Naive thymus-derived CD4-positive, alpha-beta T cell (primary cell): ENCODE results near the gene BCLAF1. TPM values are rescaled to one million over a fixed set of nuclear protein-coding genes. Genes with fewer than 3 reads are reported as not detected.

Experiments used
- ATAC-seq: fragments of 150-1000 bp; cut with Tn5 transposase; 2 replicates; pipeline ENCODE4 v1.10.0; 2021; ENCODE audit warnings: mild to moderate bottlenecking, moderate library complexity
- CTCF ChIA-PET: fragments of 350-600 bp; sonication (Branson Sonifier 250); formaldehyde crosslinking; loops from one replicate; lab custom pipeline; 2021; ENCODE audit warnings: antibody characterized with exemption; lab: Charles Lee
- POLR2A ChIA-PET: fragments of 350-600 bp; sonication (Branson Sonifier 250); formaldehyde crosslinking; loops from one replicate; lab custom pipeline; 2021; ENCODE audit warnings: antibody characterized with exemption, inconsistent platforms; lab: Charles Lee
- DNase-seq, 9 donors: peaks; one replicate each; pipeline versions ENCODE4 v3.0.0 to v3.0.0-alpha.2; 2020 to 2022; ENCODE audit warnings: mixed read lengths in 1 of 9
- H3K27ac ChIP-seq: one replicate; pipeline ENCODE4 v1.7.0; 2013; ENCODE audit warnings: mild to moderate bottlenecking, low read depth, low read length, moderate library complexity
- H3K27me3 ChIP-seq, 2 donors: one replicate each; pipeline ENCODE4 v1.7.0; 2013; ENCODE audit warnings: low read length in 2 of 2, mild to moderate bottlenecking in 2 of 2, moderate library complexity in 2 of 2; ENCODE audit not compliant: control insufficient read depth in 2 of 2, insufficient read depth in 2 of 2
- H3K36me3 ChIP-seq, 3 experiments: 1 replicate in 2 of 3; 2 replicates in 1 of 3; pipeline ENCODE4 v1.7.0; 2013; ENCODE audit warnings: low read length in 3 of 3, mild to moderate bottlenecking in 3 of 3, moderate library complexity in 1 of 3; ENCODE audit not compliant: insufficient read depth in 3 of 3, control insufficient read depth in 2 of 3
- H3K4me1 ChIP-seq, 2 donors: one replicate each; pipeline ENCODE4 v1.7.0; 2013; ENCODE audit warnings: low read length in 2 of 2, mild to moderate bottlenecking in 2 of 2, moderate library complexity in 1 of 2; ENCODE audit not compliant: control insufficient read depth in 2 of 2, insufficient read depth in 2 of 2
- H3K4me3 ChIP-seq: 2 replicates; pipeline ENCODE4 v1.7.0; 2013; ENCODE audit warnings: mild to moderate bottlenecking, low read length
- H3K9me3 ChIP-seq, 3 experiments: 1 replicate in 2 of 3; 2 replicates in 1 of 3; pipeline ENCODE4 v1.7.0; 2013; ENCODE audit warnings: low read length in 3 of 3; ENCODE audit not compliant: control insufficient read depth in 2 of 3
- H3K27ac Mint-ChIP-seq, 9 donors: one replicate each; pipeline ENCODE4 v1.8.0; 2020 to 2022; ENCODE audit warnings: mixed read lengths in 9 of 9, mild to moderate bottlenecking in 8 of 9, moderate library complexity in 5 of 9, inconsistent platforms in 2 of 9
- H3K27me3 Mint-ChIP-seq, 5 donors: one replicate each; pipeline ENCODE4 v1.8.0; 2021 to 2022; ENCODE audit warnings: mixed read lengths in 5 of 5, mild to moderate bottlenecking in 1 of 5
- H3K36me3 Mint-ChIP-seq, 5 donors: one replicate each; pipeline ENCODE4 v1.8.0; 2020 to 2022; ENCODE audit warnings: mixed read lengths in 5 of 5, mild to moderate bottlenecking in 3 of 5, inconsistent platforms in 1 of 5
- H3K4me1 Mint-ChIP-seq, 7 donors: one replicate each; pipeline ENCODE4 v1.8.0; 2020 to 2022; ENCODE audit warnings: mixed read lengths in 7 of 7, mild to moderate bottlenecking in 3 of 7, inconsistent platforms in 1 of 7
- H3K4me3 Mint-ChIP-seq, 10 donors: one replicate each; pipeline ENCODE4 v1.8.0; 2020 to 2022; ENCODE audit warnings: mild to moderate bottlenecking in 10 of 10, mixed read lengths in 10 of 10, moderate library complexity in 6 of 10, inconsistent platforms in 2 of 10
- H3K9me3 Mint-ChIP-seq, 11 donors: one replicate each; pipeline ENCODE4 v1.8.0; 2020 to 2022; ENCODE audit warnings: mixed read lengths in 11 of 11, mild to moderate bottlenecking in 4 of 11, inconsistent platforms in 1 of 11, moderate library complexity in 1 of 11
- intact Hi-C, 2 donors: fragments of 100-400 bp; cut with micrococcal nuclease; formaldehyde crosslinking; loops; one replicate each; pipeline ENCODE4 v1.15.1; 2023
- polyA plus RNA-seq, 2 donors: library from polyadenylated mRNA; unstranded; fragments of 300-500 nt; fragmentation: Illumina TruSeq; gene quantifications; one replicate each; pipeline ENCODE4 v1.2.3, GENCODE V29; 2021
- total RNA-seq, 6 experiments: library from RNA in 5 of 6; stranded (reverse) in 5 of 6; gene quantifications; 1 replicate in 5 of 6; 2 replicates in 1 of 6; pipeline ENCODE4 v1.2.3 and lab custom pipeline; 2021 to 2026

BCLAF1 gene
- total RNA-seq (100 to 1,000 TPM; 202 to 439 (median 262) TPM), polyA plus RNA-seq (100 to 1,000 TPM; 127 to 153 TPM), total RNA-seq (lab: John Stamatoyannopoulos, UW) (795 reads per million, percentile 99 among the genes with 10 or more reads in this experiment)

- peaks cover 19 to 74% (median 58%) of the 10 kb centered on the region in 7 donors for H3K4me1 Mint-ChIP-seq
- ChIA-PET POLR2A (interaction anchor here (0.6 to 7.1 kb wide), 50 partner anchors 8 to 1594 kb away, joined by 3 to 154 read pairs (median 5); partner anchors contain the start of genes AHI1, HBS1L, MAP3K5 and MTFR2), CTCF (interaction anchor here (0.9 to 4.0 kb wide), 4 partner anchors 27 to 502 kb away, joined by 3 to 19 read pairs (median 4); partner anchors contain the start of genes MAP3K5 and MTFR2)
- intact Hi-C loops, result loop anchor here (1.0 to 10.0 kb wide), 18 partner anchors 15 to 1577 kb away; partner anchors contain the start of genes MAP3K5 (in 2 of the 2), MTFR2 (in 2 of the 2), PEX7 (in 2 of the 2) and AHI1 (in 1 of the 2)
- peaks cover 0 to 14% (median 0%) of the 10 kb centered on the region in 11 donors for H3K9me3 Mint-ChIP-seq
- peaks cover 0 to 18% (median 13%) of the 10 kb centered on the region in 5 donors for H3K36me3 Mint-ChIP-seq
- H3K27me3 ChIP-seq, result no peaks in the 10 kb centered on the region
- peaks cover 0 to 3% (median 0%) of the 10 kb centered on the region in 3 experiments for H3K36me3 ChIP-seq
- peaks cover 0 to 2% (median 0%) of the 10 kb centered on the region in 5 donors for H3K27me3 Mint-ChIP-seq
- H3K27ac ChIP-seq, result peak within 1 kb of the TSS; percentile 99
- H3K27ac Mint-ChIP-seq, result peak within 1 kb of the TSS; percentile 99 to 100 (median 100)
- no peaks in the 10 kb centered on the region for H3K9me3 ChIP-seq
- peak within 1 kb of the TSS; percentile 93 for H3K4me3 ChIP-seq
- ATAC-seq (peak; percentile 84), DNase-seq (peak; percentile 98 to 100 (median 100))
- peak within 1 kb of the TSS; percentile 94 to 100 (median 98) for H3K4me3 Mint-ChIP-seq
- peaks cover 35 to 36% of the 10 kb centered on the region in 2 donors for H3K4me1 ChIP-seq
These were observed at the start of gene BCLAF1 for GRCh38 chr6:136289579-136290409. BCLAF1 (minus strand) TSS chr6:136289846; CDS start chr6:136279866, 9,980 bp downstream.

- H3K4me1 Mint-ChIP-seq, result no peaks in the 10 kb centered on the region
- CTCF ChIA-PET, result no interaction called here
These were observed 48.8 kb upstream of the BCLAF1 start for GRCh38 chr6:136338486-136338885.

GRCh38 chr6:136337606-136338005, 48.0 kb upstream of the BCLAF1 start:
- H3K9me3 Mint-ChIP-seq, result no peaks in the 10 kb centered on the region
- CTCF ChIA-PET, result no interaction called here
- POLR2A ChIA-PET, result no interaction called here

More at GRCh38 chr6:136338486-136338885, 48.8 kb upstream of the BCLAF1 start:
- no peaks in the 10 kb centered on the region for H3K9me3 ChIP-seq
- Mint-ChIP-seq H3K9me3 (no peaks in the 10 kb centered on the region), H3K27me3 (peaks cover 0 to 11% (median 0%) of the 10 kb centered on the region in 5 donors), H3K36me3 (no peaks in the 10 kb centered on the region), H3K4me3 (no peak overlapping the region), H3K27ac (no peak overlapping the region)
- no peak overlapping the region for H3K27ac ChIP-seq
- intact Hi-C loops, result no loop called here
- no peaks in the 10 kb centered on the region for H3K4me1 ChIP-seq
- ATAC-seq (no peak), DNase-seq (no peak)
- no peaks in the 10 kb centered on the region for H3K36me3 ChIP-seq
- POLR2A ChIA-PET, result no interaction called here
- H3K27me3 ChIP-seq, result no peaks in the 10 kb centered on the region
- H3K4me3 ChIP-seq, result no peak overlapping the region

GRCh38 chr6:136337121-136337520, 47.5 kb upstream of the BCLAF1 start:
- H3K27me3 ChIP-seq, result no peaks in the 10 kb centered on the region
- Mint-ChIP-seq H3K27ac (no peak overlapping the region), H3K4me1 (no peaks in the 10 kb centered on the region), H3K36me3 (no peaks in the 10 kb centered on the region), H3K27me3 (peaks cover 0 to 8% (median 0%) of the 10 kb centered on the region in 5 donors), H3K9me3 (no peaks in the 10 kb centered on the region), H3K4me3 (no peak overlapping the region)
- H3K36me3 ChIP-seq, result no peaks in the 10 kb centered on the region
- ATAC-seq (no peak), DNase-seq (no peak)
- no peaks in the 10 kb centered on the region for H3K4me1 ChIP-seq
- H3K9me3 ChIP-seq, result no peaks in the 10 kb centered on the region
- no peak overlapping the region for H3K4me3 ChIP-seq
- no peak overlapping the region for H3K27ac ChIP-seq
- ChIA-PET POLR2A (no interaction called here), CTCF (no interaction called here)
- intact Hi-C loops, result no loop called here

More at GRCh38 chr6:136337606-136338005, 48.0 kb upstream of the BCLAF1 start:
- Mint-ChIP-seq H3K36me3 (no peaks in the 10 kb centered on the region), H3K4me1 (no peaks in the 10 kb centered on the region), H3K27ac (no peak overlapping the region), H3K27me3 (peaks cover 0 to 11% (median 0%) of the 10 kb centered on the region in 5 donors), H3K4me3 (no peak overlapping the region)
- Histone ChIP-seq H3K36me3 (no peaks in the 10 kb centered on the region), H3K4me1 (no peaks in the 10 kb centered on the region), H3K27ac (no peak overlapping the region), H3K9me3 (no peaks in the 10 kb centered on the region), H3K4me3 (no peak overlapping the region), H3K27me3 (no peaks in the 10 kb centered on the region)
- DNase-seq, result no peak
- intact Hi-C loops, result no loop called here
- ATAC-seq, result no peak

GRCh38 chr6:136335736-136336363, 46.2 kb upstream of the BCLAF1 start:
- H3K4me3 ChIP-seq, result no peak overlapping the region
- Mint-ChIP-seq H3K9me3 (no peaks in the 10 kb centered on the region), H3K27ac (no peak overlapping the region), H3K4me1 (no peaks in the 10 kb centered on the region), H3K36me3 (no peaks in the 10 kb centered on the region), H3K27me3 (peaks cover 0 to 3% (median 0%) of the 10 kb centered on the region in 5 donors), H3K4me3 (no peak overlapping the region)
- ATAC-seq, result no peak
- no peaks in the 10 kb centered on the region for H3K9me3 ChIP-seq
- no peaks in the 10 kb centered on the region for H3K4me1 ChIP-seq
- intact Hi-C loops, result no loop called here
- no peaks in the 10 kb centered on the region for H3K36me3 ChIP-seq
- ChIA-PET POLR2A (no interaction called here), CTCF (no interaction called here)
- H3K27me3 ChIP-seq, result no peaks in the 10 kb centered on the region
- H3K27ac ChIP-seq, result no peak overlapping the region
- no peak for DNase-seq

- CTCF ChIA-PET, result interaction anchor here (0.6 kb wide), 1 partner anchor 9 kb away, joined by 5 read pairs; no protein-coding TSS in a partner anchor
- Mint-ChIP-seq H3K36me3 (no peaks in the 10 kb centered on the region), H3K27ac (no peak overlapping the region), H3K27me3 (peaks cover 0 to 3% (median 0%) of the 10 kb centered on the region in 5 donors), H3K4me1 (no peaks in the 10 kb centered on the region), H3K4me3 (no peak overlapping the region), H3K9me3 (no peaks in the 10 kb centered on the region)
- POLR2A ChIA-PET, result no interaction called here
- no peaks in the 10 kb centered on the region for H3K36me3 ChIP-seq
- no peaks in the 10 kb centered on the region for H3K9me3 ChIP-seq
- H3K27ac ChIP-seq, result no peak overlapping the region
- H3K4me3 ChIP-seq, result no peak overlapping the region
- no peaks in the 10 kb centered on the region for H3K27me3 ChIP-seq
- no peak for DNase-seq
- intact Hi-C loops, result no loop called here
- no peak for ATAC-seq
- no peaks in the 10 kb centered on the region for H3K4me1 ChIP-seq
These were observed 45.2 kb upstream of the BCLAF1 start for GRCh38 chr6:136334853-136335252.
